Left ventricle myocardium inferior (tissue), 1 donor: ENCODE measurements around the gene SHMT1. TPM values are rescaled to one million over a fixed set of nuclear protein-coding genes. Genes with fewer than 3 reads are reported as not detected.

ENCODE experiments used
- DNase-seq: peaks from one replicate; pipeline ENCODE4 v3.0.0-alpha.2; 2020
- H3K27ac ChIP-seq: fragments of 200-600 bp; replicated peaks from 2 replicates; pipeline ENCODE4 v1.8.0; 2021
- H3K27me3 ChIP-seq: fragments of 200-600 bp; 2 replicates; pipeline ENCODE4 v1.8.0; 2021; ENCODE audit warnings: low read depth
- H3K36me3 ChIP-seq: fragments of 200-600 bp; 2 replicates; pipeline ENCODE4 v1.8.0; 2021
- H3K4me1 ChIP-seq: fragments of 200-600 bp; 2 replicates; pipeline ENCODE4 v1.8.0; 2021
- H3K4me3 ChIP-seq: fragments of 200-600 bp; 2 replicates; pipeline ENCODE4 v1.8.0; 2021; ENCODE audit warnings: mild to moderate bottlenecking, moderate library complexity
- H3K9me3 ChIP-seq: fragments of 200-600 bp; replicated peaks from 2 replicates; pipeline ENCODE4 v1.8.0; 2021
- intact Hi-C: fragments of 100-400 bp; cut with micrococcal nuclease; formaldehyde crosslinking; loops from one replicate; pipeline ENCODE4 v1.11.0; 2022
- total RNA-seq: library from RNA; stranded (reverse); fragmentation: NEBNext Ultra II Directional; extraction: Animal tissue kit (Norgen Biotek cat#: 25700); gene quantifications from one replicate; pipeline ENCODE4 v1.2.1, GENCODE V29; 2021
- TF ChIP-seq, protein P1 (sequence below): fragments of 200-600 bp; IDR thresholded peaks from 2 replicates; pipeline ENCODE4 v1.8.0; 2021; ENCODE audit warnings: antibody characterized with exemption, mild to moderate bottlenecking, borderline replicate concordance
- donor health status: DM: no; HTN: yes; CAD: no; lungs with severe emphysema.

Gene SHMT1
- total RNA-seq, 1 donor from 2014 or later = 6.8 TPM

- H3K27me3 ChIP-seq = no peaks in the 10 kb centered on the region
Measured at GRCh38 chr17:18323007-18323406, 40.3 kb downstream of the SHMT1 start.

DNA sequence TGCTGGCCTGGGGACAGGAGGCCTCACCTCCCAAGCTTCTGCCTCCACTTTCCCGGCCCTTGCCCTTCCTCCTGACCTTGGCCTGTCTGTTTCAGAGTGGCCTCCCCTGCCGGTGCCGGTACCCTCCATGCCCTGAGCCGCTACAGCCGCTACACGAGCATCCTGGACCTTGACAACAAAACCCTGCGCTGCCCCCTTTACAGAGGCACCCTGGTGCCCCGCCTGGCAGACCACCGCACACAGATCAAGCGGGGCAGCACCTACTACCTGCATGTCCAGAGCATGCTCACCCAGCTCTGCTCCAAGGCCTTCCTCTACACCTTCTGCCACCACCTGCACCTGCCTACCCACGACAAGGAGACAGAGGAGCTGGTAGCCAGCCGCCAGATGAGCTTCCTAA, 40.8 kb downstream of the SHMT1 start:
- DNase-seq = no peak
- Histone ChIP-seq H3K27me3 (no peaks in the 10 kb centered on the region), H3K36me3 (peaks cover 62% of the 10 kb centered on the region), H3K4me3 (no peak overlapping the region), H3K27ac (no peak overlapping the region), H3K4me1 (peaks cover 41% of the 10 kb centered on the region), H3K9me3 (no peaks in the 10 kb centered on the region)
- intact Hi-C loops = no loop called here
- TF ChIP-seq, protein P1, sequence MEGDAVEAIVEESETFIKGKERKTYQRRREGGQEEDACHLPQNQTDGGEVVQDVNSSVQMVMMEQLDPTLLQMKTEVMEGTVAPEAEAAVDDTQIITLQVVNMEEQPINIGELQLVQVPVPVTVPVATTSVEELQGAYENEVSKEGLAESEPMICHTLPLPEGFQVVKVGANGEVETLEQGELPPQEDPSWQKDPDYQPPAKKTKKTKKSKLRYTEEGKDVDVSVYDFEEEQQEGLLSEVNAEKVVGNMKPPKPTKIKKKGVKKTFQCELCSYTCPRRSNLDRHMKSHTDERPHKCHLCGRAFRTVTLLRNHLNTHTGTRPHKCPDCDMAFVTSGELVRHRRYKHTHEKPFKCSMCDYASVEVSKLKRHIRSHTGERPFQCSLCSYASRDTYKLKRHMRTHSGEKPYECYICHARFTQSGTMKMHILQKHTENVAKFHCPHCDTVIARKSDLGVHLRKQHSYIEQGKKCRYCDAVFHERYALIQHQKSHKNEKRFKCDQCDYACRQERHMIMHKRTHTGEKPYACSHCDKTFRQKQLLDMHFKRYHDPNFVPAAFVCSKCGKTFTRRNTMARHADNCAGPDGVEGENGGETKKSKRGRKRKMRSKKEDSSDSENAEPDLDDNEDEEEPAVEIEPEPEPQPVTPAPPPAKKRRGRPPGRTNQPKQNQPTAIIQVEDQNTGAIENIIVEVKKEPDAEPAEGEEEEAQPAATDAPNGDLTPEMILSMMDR = no peak

More at GRCh38 chr17:18323007-18323406, 40.3 kb downstream of the SHMT1 start:
- TF ChIP-seq, protein P1 = no peak
- H3K27ac ChIP-seq = no peak overlapping the region
- no peaks in the 10 kb centered on the region for H3K9me3 ChIP-seq
- no peak overlapping the region for H3K4me3 ChIP-seq
- intact Hi-C loops = no loop called here
- H3K4me1 ChIP-seq = peaks cover 36% of the 10 kb centered on the region
- peaks cover 62% of the 10 kb centered on the region for H3K36me3 ChIP-seq
- no peak for DNase-seq

GRCh38 chr17:18321309-18321708, 42.0 kb downstream of the SHMT1 start:
- H3K4me1 ChIP-seq = peaks cover 53% of the 10 kb centered on the region
- no peak for DNase-seq
- TF ChIP-seq, protein P1 = peak; percentile 30
- H3K9me3 ChIP-seq = no peaks in the 10 kb centered on the region
- H3K27ac ChIP-seq = no peak overlapping the region
- H3K27me3 ChIP-seq = no peaks in the 10 kb centered on the region
- peaks cover 61% of the 10 kb centered on the region for H3K36me3 ChIP-seq
- intact Hi-C loops = no loop called here
- no peak overlapping the region for H3K4me3 ChIP-seq

GRCh38 chr17:18320301-18320700, 43.0 kb downstream of the SHMT1 start:
- TF ChIP-seq, protein P1 = no peak
- Histone ChIP-seq H3K36me3 (peaks cover 52% of the 10 kb centered on the region), H3K9me3 (no peaks in the 10 kb centered on the region), H3K27ac (no peak overlapping the region), H3K27me3 (no peaks in the 10 kb centered on the region), H3K4me3 (peak overlapping the region; percentile 31), H3K4me1 (peaks cover 63% of the 10 kb centered on the region)
- intact Hi-C loops = no loop called here
- DNase-seq = no peak

DNA sequence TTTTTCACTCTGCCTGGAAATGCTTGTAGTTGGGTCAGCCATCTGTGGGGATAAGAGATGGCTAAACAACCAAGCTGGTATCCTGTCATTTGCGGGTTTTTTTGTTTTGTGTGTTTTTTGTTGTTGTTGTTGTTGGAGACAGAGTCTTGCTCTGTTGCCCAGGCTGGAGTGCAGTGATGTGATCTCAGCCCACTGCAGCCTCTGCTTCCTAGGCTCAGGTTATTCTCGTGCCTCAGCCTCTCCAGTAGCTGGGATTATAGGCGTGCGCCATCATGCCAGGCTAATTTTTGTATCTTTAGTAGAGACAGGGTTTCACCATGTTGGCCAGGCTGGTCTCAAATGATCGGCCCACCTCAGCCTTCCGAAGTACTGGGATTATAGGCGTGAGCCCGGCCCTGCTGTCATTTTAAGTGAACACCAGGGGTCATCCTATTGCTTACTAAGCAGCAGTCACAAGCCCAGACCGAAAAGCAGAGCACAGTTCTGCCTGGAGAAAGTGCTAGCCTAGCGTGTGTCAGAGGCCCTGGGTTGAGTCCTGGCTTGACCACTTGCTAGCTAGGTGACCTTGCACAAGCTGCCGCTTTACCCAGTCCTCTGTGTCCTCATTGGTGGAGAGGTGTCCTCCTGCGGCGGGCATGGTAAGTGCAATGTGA, 43.6 kb downstream of the SHMT1 start:
- Histone ChIP-seq H3K27me3 (no peaks in the 10 kb centered on the region), H3K36me3 (peaks cover 46% of the 10 kb centered on the region), H3K9me3 (no peaks in the 10 kb centered on the region), H3K27ac (no peak overlapping the region), H3K4me1 (peaks cover 65% of the 10 kb centered on the region), H3K4me3 (peak overlapping the region; percentile 36)
- TF ChIP-seq, protein P1 = peak; percentile 58
- intact Hi-C loops = no loop called here
- DNase-seq = no peak
